ENCODE data around the gene THOC6. TPM values are rescaled to one million over a fixed set of nuclear protein-coding genes. Genes with fewer than 3 reads are reported as not detected.

Gene THOC6
- total RNA-seq, 1 donor from 2014 or later = 22.6 TPM

- no peaks in the 10 kb centered on the region for H3K27me3 ChIP-seq
- H3K9me3 ChIP-seq = no peaks in the 10 kb centered on the region
- DNase-seq (ENCODE audit: extremely low spot score in 2 of 2) = no peak
- no peak overlapping the region for H3K4me3 ChIP-seq
- peaks cover 18% of the 10 kb centered on the region for H3K4me1 ChIP-seq
- intact Hi-C loops (cut with DNase I) = no loop called here
- H3K36me3 ChIP-seq = no peaks in the 10 kb centered on the region
- TF ChIP-seq, protein P1, sequence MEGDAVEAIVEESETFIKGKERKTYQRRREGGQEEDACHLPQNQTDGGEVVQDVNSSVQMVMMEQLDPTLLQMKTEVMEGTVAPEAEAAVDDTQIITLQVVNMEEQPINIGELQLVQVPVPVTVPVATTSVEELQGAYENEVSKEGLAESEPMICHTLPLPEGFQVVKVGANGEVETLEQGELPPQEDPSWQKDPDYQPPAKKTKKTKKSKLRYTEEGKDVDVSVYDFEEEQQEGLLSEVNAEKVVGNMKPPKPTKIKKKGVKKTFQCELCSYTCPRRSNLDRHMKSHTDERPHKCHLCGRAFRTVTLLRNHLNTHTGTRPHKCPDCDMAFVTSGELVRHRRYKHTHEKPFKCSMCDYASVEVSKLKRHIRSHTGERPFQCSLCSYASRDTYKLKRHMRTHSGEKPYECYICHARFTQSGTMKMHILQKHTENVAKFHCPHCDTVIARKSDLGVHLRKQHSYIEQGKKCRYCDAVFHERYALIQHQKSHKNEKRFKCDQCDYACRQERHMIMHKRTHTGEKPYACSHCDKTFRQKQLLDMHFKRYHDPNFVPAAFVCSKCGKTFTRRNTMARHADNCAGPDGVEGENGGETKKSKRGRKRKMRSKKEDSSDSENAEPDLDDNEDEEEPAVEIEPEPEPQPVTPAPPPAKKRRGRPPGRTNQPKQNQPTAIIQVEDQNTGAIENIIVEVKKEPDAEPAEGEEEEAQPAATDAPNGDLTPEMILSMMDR (IDR thresholded peaks at IDR 0.05) = no peak
- TF ChIP-seq POLR2A (IDR thresholded peaks at IDR 0.05) = no peak
- no peak for TF ChIP-seq POLR2AphosphoS5 (IDR thresholded peaks at IDR 0.05; ENCODE audit: insufficient read depth in 1 of 2, low read depth in 1 of 2)
- no peak overlapping the region for H3K27ac ChIP-seq
Measured at GRCh38 chr16:2976673-2977072, 47.2 kb upstream of the THOC6 start.

- Histone ChIP-seq H3K4me3 (no peak overlapping the region), H3K9me3 (no peaks in the 10 kb centered on the region), H3K27me3 (no peaks in the 10 kb centered on the region), H3K36me3 (no peaks in the 10 kb centered on the region), H3K27ac (no peak overlapping the region), H3K4me1 (peaks cover 18% of the 10 kb centered on the region)
- intact Hi-C loops (cut with DNase I) = no loop called here
- TF ChIP-seq, protein P1 (IDR thresholded peaks at IDR 0.05) = no peak
- TF ChIP-seq POLR2AphosphoS5 (IDR thresholded peaks at IDR 0.05; ENCODE audit: insufficient read depth in 1 of 2, low read depth in 1 of 2) (no peak), POLR2A (IDR thresholded peaks at IDR 0.05) (no peak)
- no peak for DNase-seq (ENCODE audit: extremely low spot score in 2 of 2)
Measured at GRCh38 chr16:2977440-2977839, 46.4 kb upstream of the THOC6 start.

DNA sequence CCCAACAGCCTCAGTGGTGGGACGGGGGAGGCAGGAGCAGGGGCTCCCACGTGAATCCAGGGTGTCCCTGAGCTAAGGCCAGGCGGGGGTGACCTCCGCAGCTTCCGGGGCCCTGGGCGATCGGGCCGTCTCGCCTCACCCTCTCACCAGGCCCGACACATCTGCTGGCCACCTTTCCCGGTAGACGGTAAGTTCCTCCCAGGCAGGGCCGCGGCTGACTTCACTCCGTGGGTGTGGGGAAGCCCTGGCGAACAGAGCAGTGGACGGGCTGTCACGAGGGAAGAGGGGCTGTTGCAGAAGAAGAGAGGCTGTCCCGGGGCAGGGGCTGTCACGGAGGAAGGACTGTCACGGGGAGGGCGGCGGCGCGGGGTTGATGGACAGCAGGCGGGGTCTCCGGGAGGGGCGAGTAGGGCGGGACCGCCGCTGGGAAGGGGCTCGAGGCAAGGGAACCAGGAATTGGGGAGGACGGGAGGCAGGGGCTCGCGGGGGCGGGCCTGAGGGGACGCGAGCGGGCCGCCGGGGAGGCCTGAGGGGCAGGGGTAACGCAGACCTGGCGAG lies 44.1 kb upstream of the THOC6 start:
- TF ChIP-seq POLR2A (IDR thresholded peaks at IDR 0.05) (no peak), POLR2AphosphoS5 (IDR thresholded peaks at IDR 0.05; ENCODE audit: insufficient read depth in 1 of 2, low read depth in 1 of 2) (no peak)
- TF ChIP-seq, protein P1 (IDR thresholded peaks at IDR 0.05) = no peak
- H3K4me3 ChIP-seq = peak overlapping the region; percentile 75 to 77
- H3K36me3 ChIP-seq = no peaks in the 10 kb centered on the region
- peaks cover 29% of the 10 kb centered on the region for H3K4me1 ChIP-seq
- no peaks in the 10 kb centered on the region for H3K27me3 ChIP-seq
- intact Hi-C loops (cut with DNase I) = no loop called here
- no peak for DNase-seq (ENCODE audit: extremely low spot score in 2 of 2)
- no peaks in the 10 kb centered on the region for H3K9me3 ChIP-seq
- H3K27ac ChIP-seq = no peak overlapping the region

GRCh38 chr16:2980227-2981176 lies 43.3 kb upstream of the THOC6 start, which contains the start of gene PKMYT1:
Gene PKMYT1, minus strand, starts transcription at chr16:2980446. Its CDS starts 789 bp downstream, at chr16:2979657.
- intact Hi-C loops (cut with DNase I) = no loop called here
- Histone ChIP-seq H3K27me3 (no peaks in the 10 kb centered on the region), H3K27ac (peak within 1 kb of the TSS; percentile 87), H3K9me3 (no peaks in the 10 kb centered on the region), H3K4me1 (peaks cover 32% of the 10 kb centered on the region), H3K4me3 (peak within 1 kb of the TSS; percentile 75 to 77), H3K36me3 (no peaks in the 10 kb centered on the region)
- TF ChIP-seq, protein P1 (IDR thresholded peaks at IDR 0.05) = no peak
- TF ChIP-seq POLR2AphosphoS5 (IDR thresholded peaks at IDR 0.05; ENCODE audit: insufficient read depth in 1 of 2, low read depth in 1 of 2) = peak in 1 of 2 donors; percentile 96
- TF ChIP-seq POLR2A (IDR thresholded peaks at IDR 0.05) = peak in 1 of 2 donors; percentile 89
- DNase-seq (ENCODE audit: extremely low spot score in 2 of 2) = no peak
